GM12878 (cell line): ENCODE results near the gene HELZ. TPM values are rescaled to one million over a fixed set of nuclear protein-coding genes. Genes with fewer than 3 reads are reported as not detected.

Source experiments
- ATF2 ChIP-seq: IDR thresholded peaks from 2 replicates; pipeline ENCODE4 v1.6.1; 2012; ENCODE audit warnings: low read length, inconsistent platforms
- ATF7 ChIP-seq: fragments of 450-650 bp; IDR thresholded peaks from 2 replicates; pipeline ENCODE4 v1.6.1; 2016; ENCODE audit warnings: low read depth, mild to moderate bottlenecking
- BCLAF1 ChIP-seq: fragments of 450-650 bp; IDR thresholded peaks from 2 replicates; pipeline ENCODE4 v1.6.1; 2017; ENCODE audit warnings: antibody characterized with exemption, mild to moderate bottlenecking, moderate library complexity
- EED ChIP-seq: sonication (generic); IDR thresholded peaks from 2 replicates; pipeline ENCODE4 v1.6.1; 2016; ENCODE audit warnings: antibody characterized with exemption, low read depth
- EGR1 ChIP-seq, 2 experiments: IDR thresholded peaks; 1 replicate in 1 of 2; 2 replicates in 1 of 2; pipeline ENCODE4 v1.6.1; 2011 to 2012; ENCODE audit warnings: low read depth in 2 of 2, low read length in 2 of 2, borderline replicate concordance in 1 of 2, mild to moderate bottlenecking in 1 of 2, moderate library complexity in 1 of 2
- ELK1 ChIP-seq: IDR thresholded peaks from 2 replicates; pipeline ENCODE4 v1.6.1; 2012; ENCODE audit warnings: low read depth, low read length, improper control_type of control experiment
- EZH2 ChIP-seq: IDR thresholded peaks from 2 replicates; pipeline ENCODE4 v1.6.1; 2012; ENCODE audit warnings: low read depth, mild to moderate bottlenecking, control low read depth, inconsistent platforms, low read length, borderline replicate concordance; ENCODE audit not compliant: control insufficient read depth
- GATAD2B ChIP-seq: fragments of 450-650 bp; conservative IDR thresholded peaks from 2 replicates; pipeline ENCODE4 v1.6.1; 2017; ENCODE audit warnings: low read depth, mild to moderate bottlenecking, moderate library complexity
- IKZF2 ChIP-seq, 2 experiments: fragments of 450-650 bp; IDR thresholded peaks; 2 replicates each; pipeline ENCODE4 v1.6.1; 2017; ENCODE audit warnings: mild to moderate bottlenecking in 2 of 2, moderate library complexity in 2 of 2
- JUNB ChIP-seq: IDR thresholded peaks from 2 replicates; pipeline ENCODE4 v1.6.1; 2016; ENCODE audit warnings: antibody characterized with exemption, mild to moderate bottlenecking
- MLLT1 ChIP-seq: fragments of 450-650 bp; IDR thresholded peaks from 2 replicates; pipeline ENCODE4 v1.6.1; 2016; ENCODE audit warnings: mild to moderate bottlenecking
- MTA2 ChIP-seq: fragments of 450-650 bp; IDR thresholded peaks from 2 replicates; pipeline ENCODE4 v1.6.1; 2016; ENCODE audit warnings: low read depth, mild to moderate bottlenecking, moderate library complexity
- POLR2AphosphoS5 ChIP-seq: IDR thresholded peaks from 2 replicates; pipeline ENCODE4 v1.6.1; 2011; ENCODE audit warnings: mild to moderate bottlenecking, low read length, inconsistent platforms
- POU2F2 ChIP-seq: IDR thresholded peaks from 3 replicates; pipeline ENCODE4 v1.6.1; 2011; ENCODE audit warnings: low read depth, mild to moderate bottlenecking, low read length, borderline replicate concordance
- RAD21 ChIP-seq: IDR thresholded peaks from 2 replicates; pipeline ENCODE4 v1.6.1; 2011; ENCODE audit warnings: mild to moderate bottlenecking, low read depth, low read length, moderate library complexity; ENCODE audit not compliant: insufficient read depth
- SMAD1 ChIP-seq: fragments of 450-650 bp; IDR thresholded peaks from 2 replicates; pipeline ENCODE4 v1.6.1; 2018; ENCODE audit warnings: mild to moderate bottlenecking, low read depth; ENCODE audit not compliant: partially characterized antibody
- STAT1 ChIP-seq: fragments of 450-650 bp; conservative IDR thresholded peaks from 2 replicates; pipeline ENCODE4 v1.6.1; 2014; ENCODE audit warnings: antibody characterized with exemption, mild to moderate bottlenecking
- ZBTB4 ChIP-seq: fragments of 450-650 bp; formaldehyde crosslinking; IDR thresholded peaks from 2 replicates; pipeline ENCODE4 v1.4.0; 2022; ENCODE audit warnings: mild to moderate bottlenecking, moderate library complexity
- ZNF217 ChIP-seq: fragments of 450-650 bp; IDR thresholded peaks from 2 replicates; pipeline ENCODE4 v1.6.1; 2017; ENCODE audit warnings: antibody characterized with exemption, mild to moderate bottlenecking
- polyA plus RNA-seq, 11 experiments: library from polyadenylated mRNA; depleted of rRNA in 4 of 11; unstranded in 6 of 11; stranded (reverse) in 5 of 11; fragments of >200 nt; fragmentation: Nextera tagmentation in 4 of 11; fragmentation: Illumina TruSeq in 1 of 11; extraction: Ambion mirVana in 4 of 11; extraction: Trizol in 1 of 11; gene quantifications; 1 replicate in 1 of 11; 2 replicates in 10 of 11; pipeline versions ENCODE4 v1.2.1 to v1.2.3, GENCODE V29; 2011 to 2016; ENCODE audit warnings: inconsistent platforms in 2 of 11, missing spikeins in 2 of 11, low read depth in 1 of 11
- total RNA-seq, 4 experiments: library from RNA; depleted of rRNA in 3 of 4; stranded (reverse); fragments of >200 nt in 3 of 4; fragmentation: Illumina TruSeq in 1 of 4; extraction: Trizol in 1 of 4; gene quantifications; 2 replicates each; pipeline versions ENCODE4 v1.2.1 to v1.2.3, GENCODE V29; 2013 to 2021

The HELZ gene
- total and polyA plus RNA-seq, 10 of the 15 experiments (the other 5 are each of a cell fraction or from before 2014, with no cell fraction given) = 1.5 to 36.8 (median 19.1) TPM

- TF ChIP-seq ATF2 (no peak), POU2F2 (no peak), IKZF2 (IDR thresholded peaks at IDR 0.05) (peak in 1 of 2 experiments; percentile 23; a peak in 1 of 4 replicates), EZH2 (no peak), MTA2 (0 out of 2 replicates have a peak, but pooled peaks have one; percentile 16), POLR2AphosphoS5 (no peak), EGR1 (IDR thresholded peaks at IDR 0.05; ENCODE audit: borderline replicate concordance in 1 of 2, low read depth in 2 of 2, low read length in 2 of 2) (no peak), MLLT1 (no peak; the same call in 1 of the 2 replicates), BCLAF1 (no peak), SMAD1 (peak; percentile 33), ZNF217 (no peak), ELK1 (no peak), EED (no peak), JUNB (no peak), GATAD2B (0 out of 2 replicates have a peak, but pooled peaks have one; percentile 20), RAD21 (no peak), ATF7 (peak; percentile 40; the same call in 1 of the 2 replicates), ZBTB4 (CRISPR knock-in tag) (no peak), STAT1 (no peak)
These were observed 29.0 kb downstream of the HELZ start (continued) for GRCh38 chr17:67215991-67216421.
